Caki2 (cell line): Measurements from ENCODE around the gene LENEP. TPM values are rescaled to one million over a fixed set of nuclear protein-coding genes. Genes with fewer than 3 reads are reported as not detected.

ENCODE experiments used
- DNase-seq: peaks from one replicate; pipeline ENCODE4 v3.0.0-alpha.2; 2015; ENCODE audit warnings: low read depth
- in situ Hi-C: cut with HindIII; loops from 2 replicates; pipeline ENCODE4 v1.10.0; 2016; ENCODE audit warnings: low sequenced_read_pairs, low pct_unique_long_range_greater_than_20kb, mixed read lengths
- total RNA-seq: library from RNA; depleted of rRNA; stranded (reverse); fragments of >200 nt; shearing (Covaris generic); gene quantifications from 2 replicates; pipeline ENCODE4 v1.2.3, GENCODE V29; 2014; ENCODE audit warnings: low replicate concordance

LENEP gene
- total RNA-seq, 1 experiment from 2014 or later = not detected

- DNase-seq = no peak
- in situ Hi-C loops = no loop called here
These were observed 11.1 kb downstream of the LENEP start for GRCh38 chr1:155004352-155005075.

DNA sequence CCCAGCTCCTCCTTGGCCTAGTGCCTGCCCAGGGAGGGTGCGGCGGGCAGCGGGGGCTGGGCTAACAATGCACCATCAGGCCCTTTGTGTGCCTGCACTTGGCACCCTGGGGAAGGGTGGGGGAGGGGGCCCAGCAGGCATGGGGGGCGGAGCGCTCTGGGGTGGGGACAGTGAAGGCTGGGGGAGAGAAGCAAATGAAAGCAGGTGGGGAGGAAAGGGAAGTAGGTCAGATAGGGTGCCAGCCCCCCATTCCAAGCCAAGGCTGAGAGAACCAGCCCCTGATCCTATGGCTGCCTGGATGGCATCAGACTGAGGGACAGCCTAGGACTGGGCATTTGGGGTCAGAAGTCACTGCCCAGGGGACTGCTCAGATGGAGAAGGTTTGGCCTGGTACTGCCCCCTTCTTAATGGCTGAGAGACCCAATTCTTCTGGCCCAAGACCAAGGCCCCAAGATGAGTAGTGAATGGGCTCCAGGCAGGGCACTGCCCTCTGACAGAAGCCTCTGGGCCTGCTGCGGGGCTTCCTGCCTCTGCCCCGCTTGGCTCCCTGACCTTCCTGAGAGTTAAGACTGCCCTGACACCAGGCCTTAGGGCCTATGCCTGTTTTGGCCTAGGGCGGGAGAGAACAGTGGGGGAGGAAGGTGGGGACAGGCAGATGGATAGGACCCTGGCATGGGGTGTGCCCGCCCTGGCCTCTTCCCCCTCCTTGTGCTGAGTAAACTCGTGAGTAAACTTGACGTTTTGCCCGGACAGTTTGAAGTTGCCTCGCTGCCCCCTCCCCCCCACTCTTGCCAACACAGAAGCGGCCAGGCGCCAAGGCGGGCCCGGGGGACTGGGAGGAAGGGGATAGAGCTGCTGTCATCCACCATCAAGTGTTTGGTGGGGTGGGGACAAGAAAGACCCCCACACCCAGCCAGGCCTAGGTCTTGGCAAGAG is 12.0 kb downstream of the LENEP start:
- DNase-seq = no peak
- in situ Hi-C loops = no loop called here

GRCh38 chr1:155006601-155007101 is 13.3 kb downstream of the LENEP start:
- no peak for DNase-seq
- in situ Hi-C loops = no loop called here

DNA sequence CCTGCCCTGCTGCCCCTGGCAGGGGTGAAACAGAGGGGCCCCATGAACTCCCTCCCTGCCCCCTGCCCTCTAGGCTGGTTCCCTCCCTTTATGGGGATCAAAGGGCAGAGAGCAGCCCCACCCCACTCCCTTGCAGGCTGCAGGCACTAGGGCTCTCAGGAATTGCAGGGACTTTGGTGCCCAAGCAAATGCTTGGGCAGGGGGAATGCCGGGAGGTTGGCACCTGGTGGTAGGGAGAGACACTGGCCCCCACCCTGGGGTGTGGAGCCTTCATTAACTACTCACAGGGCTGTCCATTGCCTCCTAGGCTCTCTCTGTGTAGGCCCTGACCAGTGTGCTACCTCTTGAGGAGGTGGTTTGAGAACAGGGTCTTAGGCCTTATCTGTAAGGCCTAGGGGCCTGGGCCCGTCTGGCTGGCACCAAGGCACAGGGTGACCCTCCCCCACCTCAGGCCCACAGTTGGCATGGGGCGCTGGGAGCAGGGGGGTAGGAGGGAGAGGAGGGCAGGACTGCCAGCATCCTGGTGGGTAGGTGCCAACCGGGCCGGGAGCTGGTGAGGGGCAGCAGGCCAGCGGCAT is 14.0 kb downstream of the LENEP start:
- in situ Hi-C loops = no loop called here
- no peak for DNase-seq

DNA sequence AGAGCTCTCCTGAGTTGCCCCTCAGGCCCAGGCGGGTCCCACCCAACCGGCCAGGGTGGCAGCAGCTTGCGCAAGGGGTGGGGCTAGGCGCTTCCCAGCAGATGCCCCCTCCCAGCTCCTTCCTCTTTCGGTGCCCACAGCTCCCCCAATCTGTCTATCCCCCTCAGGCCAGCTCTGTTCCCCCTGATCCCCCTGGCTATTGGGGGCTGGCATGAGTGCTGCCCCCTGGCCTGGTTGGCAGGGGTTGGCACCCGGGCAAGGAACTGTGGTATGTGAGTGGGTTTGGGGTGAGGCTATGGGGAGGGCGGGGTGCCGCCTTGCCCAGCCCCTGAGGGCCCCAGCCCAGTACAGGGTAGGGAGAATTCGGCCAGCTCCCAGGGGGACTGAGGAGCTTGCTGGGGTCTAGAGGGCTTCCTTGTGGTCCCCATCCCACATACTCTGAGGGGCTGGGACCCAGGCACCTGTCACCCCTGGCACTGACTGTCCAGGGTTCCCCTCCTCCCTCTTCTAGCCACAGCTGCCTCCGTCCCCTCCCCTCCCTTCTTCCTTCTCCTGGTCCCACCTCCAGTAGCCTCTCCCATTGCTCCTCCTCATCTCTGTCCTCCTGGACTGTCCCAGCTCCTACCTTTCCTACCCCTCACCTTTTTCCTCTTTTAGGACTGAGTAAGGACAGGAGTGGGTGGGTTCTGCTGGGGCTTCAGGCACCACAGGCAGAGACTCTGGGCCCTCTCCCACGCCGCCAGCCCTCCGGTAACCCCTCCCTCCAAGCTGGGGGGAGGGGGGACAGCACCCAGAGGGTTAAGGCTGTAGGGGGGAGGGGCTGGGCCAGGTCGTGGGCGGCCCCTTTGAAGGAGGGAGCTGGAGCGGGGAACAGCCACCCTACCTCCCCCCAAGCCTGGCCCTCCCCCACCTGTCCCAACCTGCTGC is 14.9 kb downstream of the LENEP start:
- in situ Hi-C loops = no loop called here
- no peak for DNase-seq

DNA sequence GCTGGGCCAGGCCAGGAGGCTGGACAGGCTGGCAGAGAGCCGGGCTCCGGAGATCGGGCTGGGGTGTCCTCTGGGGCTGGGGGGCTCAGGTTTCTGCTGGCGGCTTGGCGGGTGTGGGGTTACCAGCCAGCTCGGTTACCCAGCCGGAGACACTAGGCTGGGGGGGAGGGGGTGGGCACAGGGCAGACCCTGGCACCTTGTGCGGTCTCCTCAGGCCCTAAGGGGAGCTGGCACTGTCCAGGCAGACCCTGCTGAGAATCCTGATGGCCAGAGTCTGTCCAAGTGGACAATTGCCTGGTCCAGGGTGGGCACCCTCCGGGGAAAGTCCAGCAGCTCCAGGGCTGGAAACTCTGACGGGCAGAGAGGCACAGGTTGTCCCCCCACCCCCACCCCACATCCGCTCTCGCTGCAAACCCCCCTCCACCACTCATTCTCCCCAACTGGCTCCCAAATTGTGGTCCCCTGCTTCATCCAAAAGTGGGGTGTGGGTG is 15.9 kb downstream of the LENEP start:
- in situ Hi-C loops = no loop called here
- DNase-seq = no peak

DNA sequence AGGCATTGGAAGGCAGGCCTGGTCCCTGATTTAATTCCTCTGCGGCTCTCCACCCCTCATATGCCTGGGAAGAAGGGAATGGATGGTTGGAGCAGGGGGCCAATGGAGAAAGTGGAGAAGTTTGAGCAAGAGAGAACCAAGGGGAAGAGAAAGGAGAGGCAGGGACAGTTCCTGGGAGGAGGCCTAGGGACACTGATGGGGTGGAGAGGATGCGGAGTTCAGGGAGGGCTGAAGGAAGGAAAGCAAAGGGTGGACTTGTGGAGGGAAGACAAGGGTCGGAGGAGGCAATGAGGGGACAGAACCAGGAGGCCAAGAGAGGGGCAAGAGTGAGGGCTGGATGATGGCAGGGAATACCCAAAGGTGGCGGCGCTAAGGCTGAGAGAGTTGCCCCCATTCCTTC is 16.4 kb downstream of the LENEP start:
- no peak for DNase-seq
- in situ Hi-C loops = no loop called here

DNA sequence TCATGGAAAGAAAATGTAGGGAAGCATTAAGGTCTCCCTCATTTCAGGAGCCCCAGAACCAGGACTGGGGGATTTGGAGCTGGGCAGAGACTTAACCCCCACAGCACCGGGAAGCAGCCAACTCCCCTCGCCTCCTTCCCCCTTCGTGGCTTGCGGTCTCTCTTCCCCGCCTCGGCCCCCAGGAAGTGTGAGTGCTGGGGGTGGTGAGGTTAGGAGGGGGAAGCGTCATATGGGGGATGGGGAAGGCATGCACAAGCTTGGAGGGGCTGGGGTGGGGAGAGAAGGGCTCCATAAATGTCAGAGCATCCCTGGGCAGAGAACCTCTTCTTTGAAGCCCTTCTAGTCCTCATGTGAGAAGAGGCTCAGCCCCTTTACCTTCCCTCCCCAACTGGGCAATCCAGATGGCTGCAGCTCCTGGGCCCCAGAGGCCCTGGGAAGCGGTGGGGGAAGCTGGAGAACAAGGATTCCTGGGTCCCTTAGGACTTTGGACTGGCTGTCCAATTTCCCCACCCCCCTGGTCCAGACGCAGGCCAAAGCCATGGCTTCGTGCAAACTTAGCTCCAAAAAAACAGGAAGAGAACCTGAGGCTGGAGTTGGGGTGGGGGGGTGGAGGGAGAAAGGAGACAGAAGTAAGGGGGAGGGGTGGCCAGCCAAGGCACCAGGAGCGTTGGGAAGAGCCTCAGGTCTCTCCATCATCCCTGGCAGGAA is 17.0 kb downstream of the LENEP start:
- in situ Hi-C loops = no loop called here
- no peak for DNase-seq

- no peak for DNase-seq
- in situ Hi-C loops = no loop called here
These were observed 17.6 kb downstream of the LENEP start for GRCh38 chr1:155011004-155011416.

GRCh38 chr1:155011437-155012025 is 18.1 kb downstream of the LENEP start:
- DNase-seq = no peak
- in situ Hi-C loops = no loop called here

DNA sequence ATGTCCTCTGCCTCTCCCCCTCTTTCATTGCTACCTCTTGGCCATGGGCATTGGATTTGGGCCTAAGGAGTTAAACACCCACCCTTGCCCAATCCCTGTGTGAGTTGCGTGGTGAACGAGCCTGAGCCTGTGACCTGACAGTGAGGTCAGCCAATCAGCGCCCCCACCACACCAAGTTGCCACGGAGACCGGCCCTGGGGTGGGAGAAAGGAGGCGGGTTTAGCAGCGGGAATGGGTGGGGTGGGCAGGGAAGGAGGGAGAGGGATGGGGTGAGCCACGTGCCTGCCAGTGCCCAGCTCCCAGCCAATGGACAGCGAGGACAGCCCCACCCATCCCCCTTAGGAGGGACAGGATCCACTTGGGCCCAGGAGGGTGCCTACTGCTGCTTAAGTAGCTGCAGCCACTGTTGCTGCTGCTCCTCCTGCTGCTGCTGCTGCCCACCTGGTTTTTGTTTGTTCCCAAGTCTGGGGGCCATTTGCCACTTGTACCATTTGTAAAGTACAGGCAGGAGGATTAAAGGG is 18.7 kb downstream of the LENEP start:
- DNase-seq = peak; percentile 90
- in situ Hi-C loops = no loop called here

- in situ Hi-C loops = no loop called here
- DNase-seq = no peak
These were observed 19.6 kb downstream of the LENEP start for GRCh38 chr1:155012776-155013602.

- in situ Hi-C loops = no loop called here
- no peak for DNase-seq
These were observed 20.2 kb downstream of the LENEP start for GRCh38 chr1:155013632-155014031.

DNA sequence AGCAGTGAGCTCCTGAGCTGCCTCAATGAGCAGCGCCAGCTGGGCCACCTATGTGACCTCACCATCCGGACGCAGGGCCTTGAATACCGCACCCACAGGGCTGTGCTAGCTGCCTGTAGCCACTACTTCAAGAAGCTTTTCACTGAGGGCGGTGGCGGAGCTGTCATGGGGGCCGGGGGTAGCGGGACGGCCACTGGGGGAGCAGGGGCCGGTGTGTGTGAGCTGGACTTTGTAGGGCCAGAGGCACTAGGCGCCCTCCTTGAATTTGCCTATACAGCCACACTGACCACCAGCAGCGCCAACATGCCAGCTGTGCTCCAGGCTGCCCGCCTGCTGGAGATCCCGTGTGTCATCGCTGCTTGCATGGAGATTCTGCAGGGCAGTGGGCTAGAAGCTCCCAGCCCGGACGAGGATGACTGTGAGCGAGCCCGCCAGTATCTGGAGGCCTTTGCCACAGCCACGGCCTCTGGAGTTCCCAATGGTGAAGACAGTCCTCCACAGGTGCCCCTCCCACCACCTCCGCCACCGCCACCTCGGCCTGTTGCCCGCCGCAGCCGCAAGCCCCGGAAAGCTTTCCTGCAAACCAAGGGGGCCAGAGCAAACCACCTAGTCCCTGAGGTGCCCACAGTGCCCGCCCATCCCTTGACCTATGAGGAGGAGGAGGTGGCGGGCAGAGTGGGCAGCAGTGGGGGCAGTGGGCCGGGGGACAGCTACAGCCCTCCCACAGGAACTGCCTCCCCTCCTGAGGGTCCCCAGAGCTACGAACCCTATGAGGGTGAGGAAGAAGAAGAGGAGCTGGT is 21.5 kb downstream of the LENEP start:
- in situ Hi-C loops = no loop called here

GRCh38 chr1:155015527-155016230 is 22.3 kb downstream of the LENEP start:
- in situ Hi-C loops = no loop called here

More for the DNA sequence above, 21.5 kb downstream of the LENEP start:
- DNase-seq = no peak

More at GRCh38 chr1:155015527-155016230, 22.3 kb downstream of the LENEP start:
- DNase-seq = no peak
